ENCODE data around the gene TPK1. TPM values are rescaled to one million over a fixed set of nuclear protein-coding genes. Genes with fewer than 3 reads are reported as not detected.
"Not testable (repeated sequence)": the region's sequence is repeated elsewhere in the genome, so short reads cannot be mapped to it uniquely, and the experiment has no call there.

TPK1 gene
- total RNA-seq, 2 donors from 2014 or later, result 4.5 to 5.1 TPM

- no peak for DNase-seq (ENCODE audit: low spot score)
- H3K4me3 ChIP-seq, result no peak overlapping the region
- 82% methylated on average over 3 of the region's 3 CpGs for WGBS
- H3K36me3 ChIP-seq, result no peaks in the 10 kb centered on the region
- H3K9me3 ChIP-seq, result no peaks in the 10 kb centered on the region
- no peak for TF ChIP-seq CTCF (IDR thresholded peaks at IDR 0.05)
- TF ChIP-seq POLR2AphosphoS5 (IDR thresholded peaks at IDR 0.05), result no peak
- no peak for TF ChIP-seq POLR2A (IDR thresholded peaks at IDR 0.05)
- H3K27ac ChIP-seq, result no peak overlapping the region
- H3K4me1 ChIP-seq (replicated peaks), result no peaks in the 10 kb centered on the region
- intact Hi-C loops (cut with DNase I), result loop anchor here (10.0 kb wide), 1 partner anchor 105 kb away; the partner anchor contains the start of gene TPK1
- no peaks in the 10 kb centered on the region for H3K27me3 ChIP-seq (replicated peaks; ENCODE audit: insufficient read depth)
Measured at GRCh38 chr7:144730224-144730623, 105.6 kb downstream of the TPK1 start.

DNA sequence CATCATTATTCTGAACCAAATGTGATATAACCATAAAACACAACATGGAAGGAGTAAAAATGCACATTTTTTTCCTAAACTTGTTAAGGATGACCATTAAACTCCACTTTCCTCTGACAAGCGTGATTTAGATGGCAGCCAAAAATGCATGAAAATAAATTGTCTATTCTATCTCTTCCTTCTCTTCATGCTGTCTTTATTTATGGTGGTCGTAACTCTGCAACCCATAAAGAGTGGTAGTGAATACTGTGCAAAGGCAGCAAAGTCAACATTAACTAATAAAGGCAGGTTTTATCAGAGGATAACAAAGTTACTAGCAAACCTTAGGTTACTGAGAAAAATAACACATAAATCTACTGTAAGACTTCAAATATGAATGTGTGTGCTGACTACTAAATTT lies 106.6 kb downstream of the TPK1 start:
- Histone ChIP-seq H3K27me3 (replicated peaks; ENCODE audit: insufficient read depth) (no peaks in the 10 kb centered on the region), H3K4me1 (replicated peaks) (no peaks in the 10 kb centered on the region), H3K27ac (no peak overlapping the region), H3K9me3 (no peaks in the 10 kb centered on the region), H3K36me3 (no peaks in the 10 kb centered on the region), H3K4me3 (no peak overlapping the region)
- TF ChIP-seq POLR2A (IDR thresholded peaks at IDR 0.05), result no peak
- TF ChIP-seq POLR2AphosphoS5 (IDR thresholded peaks at IDR 0.05), result no peak
- no peak for TF ChIP-seq CTCF (IDR thresholded peaks at IDR 0.05)
- WGBS, result 18% methylated on average over 2 of the region's 2 CpGs
- intact Hi-C loops (cut with DNase I), result no loop called here
- DNase-seq (ENCODE audit: low spot score), result no peak

DNA sequence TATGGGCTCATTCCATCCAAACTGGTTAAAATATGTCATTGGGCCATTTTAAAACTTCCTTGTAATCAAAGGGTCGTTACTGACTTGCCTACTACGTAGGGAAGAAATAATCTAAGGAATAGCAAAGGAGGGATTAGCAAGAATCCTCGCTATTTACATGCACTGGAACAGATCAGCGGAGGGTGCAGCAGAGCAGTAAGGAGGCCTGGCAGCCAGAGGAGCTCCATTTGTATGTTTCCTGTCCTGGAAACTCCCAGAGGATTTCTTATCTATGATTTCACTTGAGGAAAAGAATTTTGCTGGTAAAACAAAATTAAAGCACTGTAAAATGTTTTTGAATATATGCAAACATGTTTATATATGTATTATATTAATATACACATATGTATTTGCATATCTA lies 107.3 kb downstream of the TPK1 start:
- no peaks in the 10 kb centered on the region for H3K36me3 ChIP-seq
- no peak overlapping the region for H3K27ac ChIP-seq
- H3K4me3 ChIP-seq, result no peak overlapping the region
- TF ChIP-seq POLR2A (IDR thresholded peaks at IDR 0.05) (no peak), CTCF (IDR thresholded peaks at IDR 0.05) (no peak), POLR2AphosphoS5 (IDR thresholded peaks at IDR 0.05) (no peak)
- 70% methylated on average over 4 of the region's 4 CpGs for WGBS
- no peaks in the 10 kb centered on the region for H3K9me3 ChIP-seq
- DNase-seq (ENCODE audit: low spot score), result no peak
- H3K27me3 ChIP-seq (replicated peaks; ENCODE audit: insufficient read depth), result no peaks in the 10 kb centered on the region
- intact Hi-C loops (cut with DNase I), result no loop called here
- H3K4me1 ChIP-seq (replicated peaks), result no peaks in the 10 kb centered on the region

DNA sequence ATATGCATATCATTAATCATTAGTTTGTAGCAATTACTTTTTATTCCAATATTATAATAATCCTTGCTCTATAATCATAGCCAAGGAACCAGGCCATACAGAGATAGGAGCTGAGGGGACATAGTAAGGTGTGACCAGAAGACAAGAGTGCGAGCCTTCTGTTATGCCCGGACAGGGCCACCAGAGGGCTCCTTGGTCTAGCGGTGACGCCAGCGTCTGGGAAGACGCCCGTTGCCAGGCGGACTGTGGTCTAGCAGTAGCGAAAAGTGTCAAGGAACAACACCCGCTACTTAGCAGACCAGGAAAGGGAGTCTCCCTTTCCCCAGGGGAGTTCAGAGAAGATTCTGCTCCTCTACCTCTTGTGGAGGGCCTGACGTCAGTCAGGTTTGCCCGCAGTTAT lies 109.0 kb downstream of the TPK1 start:
- H3K36me3 ChIP-seq; H3K4me3 ChIP-seq; H3K27me3 ChIP-seq (replicated peaks; ENCODE audit: insufficient read depth); DNase-seq (ENCODE audit: low spot score); H3K4me1 ChIP-seq (replicated peaks); H3K27ac ChIP-seq; H3K9me3 ChIP-seq; intact Hi-C loops (cut with DNase I): not testable (repeated sequence)
- WGBS, result 93% methylated on average over 12 of the region's 12 CpGs

DNA sequence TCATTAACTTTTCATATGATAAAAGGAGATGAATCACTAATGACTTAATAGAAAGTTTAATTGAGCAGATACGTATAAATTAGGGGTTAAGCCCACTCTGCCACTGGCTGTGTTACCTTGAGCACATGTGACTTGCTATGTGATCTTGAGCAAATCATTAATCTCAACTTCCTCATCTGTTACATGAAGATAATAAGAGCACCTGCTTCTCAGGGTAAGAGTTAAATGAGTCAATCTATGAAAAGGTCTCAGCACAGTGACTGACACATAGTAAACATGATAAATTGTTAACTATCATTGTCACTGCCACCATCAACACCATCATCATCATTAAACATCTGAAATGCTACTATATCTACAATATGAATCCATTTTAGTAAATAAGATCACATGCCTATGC lies 110.8 kb downstream of the TPK1 start:
- Histone ChIP-seq H3K9me3 (no peaks in the 10 kb centered on the region), H3K27me3 (replicated peaks; ENCODE audit: insufficient read depth) (no peaks in the 10 kb centered on the region)
- whole genome bisulfite sequencing, result 73% methylated on average over 1 of the region's 1 CpG

More for the DNA sequence above, 110.8 kb downstream of the TPK1 start:
- intact Hi-C loops (cut with DNase I), result no loop called here
- Histone ChIP-seq H3K4me1 (replicated peaks) (no peaks in the 10 kb centered on the region), H3K4me3 (no peak overlapping the region), H3K36me3 (no peaks in the 10 kb centered on the region), H3K27ac (no peak overlapping the region)
- DNase-seq (ENCODE audit: low spot score), result no peak
- TF ChIP-seq POLR2AphosphoS5 (IDR thresholded peaks at IDR 0.05), result no peak
- no peak for TF ChIP-seq CTCF (IDR thresholded peaks at IDR 0.05)
